ENCODE data around the gene CYREN.
"Not testable (repeated sequence)": the region's sequence is repeated elsewhere in the genome, so short reads cannot be mapped to it uniquely, and the experiment has no call there.

CYREN gene

GRCh38 chr7:135143885-135144668, 26.4 kb downstream of the CYREN start:
- no peak for TF ChIP-seq CTCF (IDR thresholded peaks at IDR 0.05; ENCODE audit: extremely low read depth, missing control alignments)
- DNase-seq (ENCODE audit: low spot score) = no peak

- no peak for DNase-seq (ENCODE audit: low spot score)
- no peak for TF ChIP-seq CTCF (IDR thresholded peaks at IDR 0.05; ENCODE audit: extremely low read depth, missing control alignments)
Measured at GRCh38 chr7:135129579-135129978, 40.9 kb downstream of the CYREN start.

GRCh38 chr7:135128931-135129330, 41.6 kb downstream of the CYREN start:
- no peak for DNase-seq (ENCODE audit: low spot score)
- no peak for TF ChIP-seq CTCF (IDR thresholded peaks at IDR 0.05; ENCODE audit: extremely low read depth, missing control alignments)

- not testable (repeated sequence) for DNase-seq (ENCODE audit: low spot score)
Measured at GRCh38 chr7:135124631-135125030, 45.9 kb downstream of the CYREN start.

- DNase-seq (ENCODE audit: low spot score) = no peak
- no peak for TF ChIP-seq CTCF (IDR thresholded peaks at IDR 0.05; ENCODE audit: extremely low read depth, missing control alignments)
Measured at GRCh38 chr7:135121868-135122267, 48.6 kb downstream of the CYREN start.

- DNase-seq (ENCODE audit: low spot score) = no peak
- TF ChIP-seq CTCF (IDR thresholded peaks at IDR 0.05; ENCODE audit: extremely low read depth, missing control alignments) = no peak
Measured at GRCh38 chr7:135117096-135117495, 53.4 kb downstream of the CYREN start.

All from GM20000 (cell line).